NOMO-1 treated with DMSO at 0.1 percent for 48 hours (cell line): ENCODE data around the gene HELZ.

ENCODE experiments used
- DNase-seq: peaks from one replicate; lab custom pipeline; 2025; ENCODE audit not compliant: unreplicated experiment; lab: John Stamatoyannopoulos, UW

HELZ gene

GRCh38 chr17:67238991-67239390 lies 6.0 kb downstream of the HELZ start:
- DNase-seq, result no peak

GRCh38 chr17:67232441-67232840 lies 12.6 kb downstream of the HELZ start:
- DNase-seq, result no peak

DNA sequence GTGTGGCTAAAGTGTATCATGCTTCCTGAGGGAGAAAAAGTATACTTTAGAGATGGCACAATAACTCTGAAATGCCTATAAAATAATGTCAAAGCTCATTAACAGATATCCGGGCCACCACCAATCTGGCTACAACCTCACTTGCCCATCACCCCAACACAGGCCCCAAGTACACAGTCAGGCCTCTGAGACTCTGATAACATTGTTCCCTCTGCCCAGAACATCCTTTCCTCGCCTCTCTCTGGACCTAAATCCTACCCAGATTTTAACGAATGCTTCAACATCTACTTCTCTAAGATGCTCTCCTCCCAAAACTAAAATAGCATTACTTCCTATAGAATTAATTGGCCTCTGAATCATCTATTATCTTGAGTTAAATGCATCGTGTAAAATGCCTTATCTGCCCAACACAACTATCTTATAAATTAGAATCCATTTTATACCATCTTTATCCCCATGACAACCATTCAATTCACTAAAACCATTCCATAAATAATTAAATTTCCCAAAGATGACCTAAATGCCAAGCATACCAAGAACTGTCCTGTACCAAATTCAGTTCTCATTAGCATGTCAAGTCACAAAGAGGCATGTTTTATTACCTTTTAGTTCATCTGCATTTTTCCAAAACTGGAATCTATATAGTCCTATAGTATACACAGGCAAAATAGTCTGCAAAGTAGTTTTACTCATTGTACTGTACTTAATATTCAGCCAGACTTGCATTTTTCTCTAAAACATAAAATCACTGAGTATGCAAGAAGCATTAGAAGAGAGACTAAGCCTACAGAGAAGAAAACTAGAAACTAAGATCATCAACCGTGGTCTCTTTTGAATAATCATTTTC lies 15.7 kb downstream of the HELZ start:
- DNase-seq, result no peak

DNA sequence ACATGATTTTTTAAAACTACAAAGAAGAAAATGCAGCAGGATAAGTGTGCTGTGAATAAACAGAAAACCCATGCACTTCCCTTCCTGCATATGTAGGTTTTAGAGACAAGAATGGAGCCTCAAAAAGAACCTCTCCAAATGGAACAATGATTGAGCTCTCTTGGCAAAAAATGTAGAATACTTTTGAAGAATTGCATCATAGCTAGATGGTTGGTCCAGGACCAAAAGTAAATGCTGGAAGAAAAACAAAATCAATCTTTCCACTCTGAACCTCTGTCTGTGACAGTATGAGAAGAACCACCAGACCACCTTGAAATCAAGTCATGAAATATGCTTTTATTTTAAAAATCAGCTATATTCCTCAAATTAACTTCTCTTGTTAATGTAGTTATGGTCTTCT lies 17.5 kb downstream of the HELZ start:
- no peak for DNase-seq

- no peak for DNase-seq
Measured at GRCh38 chr17:67225316-67225715, 19.7 kb downstream of the HELZ start.

DNA sequence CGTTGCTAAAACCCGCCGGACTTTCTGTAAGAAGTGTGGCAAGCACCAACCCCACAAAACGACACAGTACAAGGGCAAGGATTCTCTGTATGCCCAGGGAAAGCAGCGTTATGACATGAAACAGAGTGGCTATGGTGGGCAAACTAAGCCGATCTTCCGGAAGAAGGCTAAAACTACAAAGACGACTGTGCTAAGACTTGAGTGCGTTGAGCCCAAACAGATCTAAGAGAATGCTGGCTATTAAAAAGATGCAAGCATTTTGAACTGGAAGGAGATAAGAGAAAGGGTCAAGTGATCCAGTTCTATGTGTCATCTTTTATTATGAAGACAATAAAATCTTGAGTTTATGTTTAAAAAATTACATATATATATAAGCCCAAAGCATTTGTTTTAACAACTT lies 20.3 kb downstream of the HELZ start:
- no peak for DNase-seq

GRCh38 chr17:67223924-67224323 lies 21.1 kb downstream of the HELZ start:
- DNase-seq, result no peak

DNA sequence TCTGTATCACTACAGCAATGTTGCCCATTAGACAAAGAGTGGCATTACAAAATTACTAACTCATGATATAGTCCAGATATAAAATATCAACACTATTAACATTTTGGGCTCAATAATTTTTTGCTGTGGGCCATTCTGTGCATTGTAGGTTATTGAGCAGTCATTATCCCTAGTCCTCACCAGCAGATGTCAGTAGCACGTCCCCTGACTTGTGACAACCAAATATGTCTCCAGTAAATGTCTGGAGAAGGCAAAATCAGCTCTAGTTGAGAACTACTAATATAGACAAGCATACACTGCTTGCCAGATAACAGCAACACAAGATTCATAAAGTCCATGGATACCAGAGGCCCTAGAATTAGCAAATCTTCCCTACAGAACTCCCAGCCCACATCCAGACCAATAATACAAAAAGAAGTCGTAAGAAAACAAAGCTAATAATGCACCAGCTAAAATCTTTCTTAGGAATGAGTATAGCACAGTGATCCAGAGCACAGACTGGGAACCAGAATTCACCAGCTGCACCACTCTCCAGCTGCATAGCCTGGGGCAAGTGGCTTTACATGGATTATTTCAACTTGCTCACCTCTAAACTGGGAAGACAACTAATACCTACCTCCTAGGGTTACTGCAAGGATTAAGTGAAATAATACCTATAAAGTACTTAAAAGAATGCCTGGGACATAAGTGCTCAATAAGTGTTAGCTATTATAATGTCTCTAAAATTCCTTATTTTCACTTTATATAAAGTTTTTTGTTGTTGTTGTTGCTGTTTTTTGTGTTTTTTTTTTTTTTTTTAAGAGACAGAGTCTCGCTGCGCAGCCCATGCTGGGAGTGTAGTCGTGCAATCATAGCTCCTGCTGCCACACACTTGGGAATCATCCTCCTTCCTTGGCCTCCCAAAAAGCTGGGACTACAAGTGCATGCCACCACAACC lies 23.7 kb downstream of the HELZ start:
- peak; percentile 61 for DNase-seq

- no peak for DNase-seq
Measured at GRCh38 chr17:67218385-67218950, 26.5 kb downstream of the HELZ start.

DNA sequence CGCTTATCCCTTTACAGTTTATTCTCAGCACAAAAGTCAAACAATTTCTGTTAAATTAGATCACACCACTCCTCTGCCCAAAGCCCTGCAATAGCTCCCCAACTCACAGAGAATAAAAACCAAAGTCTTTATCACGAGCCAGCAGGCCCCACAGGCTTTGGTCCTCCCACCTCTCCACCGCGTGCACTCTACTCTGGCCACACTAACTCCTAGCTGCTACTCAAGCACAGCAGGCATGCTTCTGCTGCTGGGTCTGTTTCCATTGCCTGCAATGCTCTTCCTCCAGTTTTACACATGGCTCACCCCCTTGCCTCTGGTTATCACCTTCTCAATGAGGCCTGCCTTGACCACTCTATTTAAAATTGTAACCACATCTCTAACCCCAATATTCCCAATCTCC lies 27.6 kb downstream of the HELZ start:
- DNase-seq, result no peak

- DNase-seq, result no peak
Measured at GRCh38 chr17:67216578-67217320, 28.2 kb downstream of the HELZ start.

DNA sequence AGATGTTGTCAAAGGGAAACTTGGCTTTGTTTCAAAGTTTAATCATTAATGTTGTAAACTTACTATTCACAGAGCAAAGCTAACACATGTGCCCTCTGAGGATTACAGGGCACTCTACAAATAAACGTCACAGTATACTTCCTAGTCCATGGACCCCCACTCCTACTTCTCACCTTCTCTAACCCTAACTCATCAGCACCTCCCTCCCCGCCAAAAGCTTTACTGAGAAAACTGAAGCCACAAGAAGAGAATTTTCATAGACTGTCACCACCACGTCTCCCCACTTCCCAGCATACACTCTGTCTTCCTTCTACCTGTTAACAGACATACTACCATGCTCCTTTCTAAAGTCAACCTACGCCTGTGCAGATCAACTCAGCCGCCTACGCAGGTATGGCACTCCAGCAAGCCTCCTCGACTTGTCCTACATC lies 29.0 kb downstream of the HELZ start:
- DNase-seq, result no peak

- peak; percentile 81 for DNase-seq
Measured at GRCh38 chr17:67212714-67213417, 32.1 kb downstream of the HELZ start.

GRCh38 chr17:67212231-67212630 lies 32.8 kb downstream of the HELZ start:
- DNase-seq, result no peak

- peak; percentile 85 for DNase-seq
Measured at GRCh38 chr17:67211742-67212141, 33.3 kb downstream of the HELZ start.

DNA sequence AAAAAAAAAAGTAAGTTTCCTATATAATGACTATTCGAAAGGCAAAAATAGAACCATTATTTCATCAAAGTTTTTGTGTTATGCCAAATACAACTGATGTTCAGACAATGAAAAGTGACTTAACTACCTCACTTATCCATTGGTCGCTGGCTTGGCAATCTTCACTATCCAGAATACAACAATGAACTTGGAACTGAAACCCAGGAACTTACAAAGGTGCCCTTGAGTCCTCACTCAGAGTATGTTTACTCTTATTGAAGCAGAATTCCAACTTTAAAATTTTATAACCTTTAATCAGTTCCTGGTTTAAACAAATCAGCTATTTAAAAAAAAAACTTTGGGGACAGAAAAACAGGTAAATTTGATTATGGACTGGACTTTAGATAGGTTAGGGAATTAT lies 34.1 kb downstream of the HELZ start:
- DNase-seq, result no peak

DNA sequence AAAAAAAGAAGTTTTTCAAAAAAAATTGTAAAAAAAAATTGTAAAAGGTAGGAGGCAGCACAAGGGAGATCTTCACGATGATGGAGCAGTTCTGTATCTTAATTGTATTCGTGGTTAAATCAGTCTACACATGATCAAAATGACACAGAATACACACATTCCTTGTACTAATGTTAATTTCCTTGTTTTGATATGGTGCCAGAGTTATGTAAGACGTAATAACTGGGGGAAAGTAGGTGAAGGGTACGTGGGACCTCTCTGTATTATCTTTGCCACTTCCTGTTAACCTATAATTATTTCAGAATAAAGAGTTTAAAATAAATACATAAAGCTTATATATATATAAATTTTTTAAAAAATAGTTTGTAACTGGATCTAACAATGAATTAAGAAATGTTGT lies 36.8 kb downstream of the HELZ start:
- no peak for DNase-seq

GRCh38 chr17:67203818-67204217 lies 41.2 kb downstream of the HELZ start:
- DNase-seq, result no peak

DNA sequence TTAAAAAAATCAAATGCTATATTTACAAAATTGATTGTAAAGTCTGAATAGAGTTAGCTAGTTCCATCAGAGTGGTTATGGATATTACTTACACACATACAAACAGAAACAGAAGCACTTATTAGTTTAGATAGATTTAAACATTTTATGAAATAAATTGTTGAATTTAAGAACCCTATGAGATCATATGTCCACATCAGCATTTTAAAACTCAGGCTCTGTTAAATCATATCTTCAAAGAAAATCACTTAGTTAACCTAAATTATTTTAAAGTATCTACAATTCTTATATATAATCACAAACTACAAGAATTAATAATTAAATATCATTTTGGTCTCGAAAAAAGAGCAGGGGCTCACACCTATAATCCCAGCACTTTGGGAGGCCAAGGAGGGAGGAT lies 42.5 kb downstream of the HELZ start:
- DNase-seq, result no peak

DNA sequence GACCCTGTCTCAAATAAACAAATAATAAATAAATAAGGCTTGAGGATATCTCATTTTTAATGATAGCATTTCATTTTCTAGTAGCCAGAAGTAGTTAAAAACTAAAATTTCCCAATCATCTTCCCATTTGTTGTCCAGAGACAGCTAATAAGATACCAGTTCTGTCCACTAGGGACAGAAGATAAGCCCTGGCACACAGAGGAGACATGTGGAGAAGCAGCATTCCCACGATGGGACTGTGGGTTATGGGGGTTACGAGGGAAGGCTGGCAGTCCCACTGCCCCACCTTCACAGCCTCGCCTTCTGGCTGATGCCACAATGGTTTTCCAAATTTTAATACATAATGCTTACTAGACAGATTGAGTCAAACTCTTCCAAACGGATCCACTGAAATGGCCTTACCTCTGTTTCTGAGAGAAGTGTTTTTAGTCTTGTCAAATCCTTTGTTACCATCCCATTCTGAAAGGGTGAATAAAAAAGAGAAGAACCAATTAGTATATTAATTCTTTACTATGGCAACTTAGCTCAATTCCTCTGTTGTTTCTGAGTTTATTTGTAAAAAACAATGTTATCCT lies 44.2 kb downstream of the HELZ start:
- DNase-seq, result no peak
